Gastrocnemius medialis (tissue), 4 donors: ENCODE data around the gene MEIOB. TPM values are rescaled to one million over a fixed set of nuclear protein-coding genes. Genes with fewer than 3 reads are reported as not detected.

Source experiments
- ATAC-seq, 2 donors: fragments of 150-250 bp; one replicate each; pipeline ENCODE4 v1.9.1; 2016
- DNase-seq, 2 donors: peaks; one replicate each; pipeline ENCODE4 v3.0.0-alpha.2; 2019
- H3K27ac ChIP-seq, 4 donors: fragments of 200-600 bp; sonication (generic); 1 replicate in 1 of 4; 2 replicates in 3 of 4; pipeline ENCODE4 v1.5.1; 2016 to 2018; ENCODE audit warnings: mild to moderate bottlenecking in 2 of 4, moderate library complexity in 1 of 4
- H3K27me3 ChIP-seq, 3 donors: fragments of 200-600 bp; sonication (generic) in 2 of 3; 1 replicate in 1 of 3; 2 replicates in 2 of 3; pipeline versions ENCODE4 v1.5.1 to v1.6.0; 2016 to 2019; ENCODE audit warnings: mild to moderate bottlenecking in 1 of 3, moderate library complexity in 1 of 3
- H3K36me3 ChIP-seq, 2 donors: fragments of 200-600 bp; sonication (generic) in 1 of 2; one replicate each; pipeline ENCODE4 v1.5.1; 2017 to 2018
- H3K4me1 ChIP-seq, 2 donors: fragments of 200-600 bp; sonication (generic) in 1 of 2; one replicate each; pipeline ENCODE4 v1.5.1; 2016 to 2017; ENCODE audit warnings: mild to moderate bottlenecking in 2 of 2
- H3K4me3 ChIP-seq, 4 donors: fragments of 200-600 bp; sonication (generic) in 3 of 4; 1 replicate in 1 of 4; 2 replicates in 3 of 4; pipeline ENCODE4 v1.5.1; 2016 to 2019; ENCODE audit warnings: mild to moderate bottlenecking in 2 of 4
- H3K9me3 ChIP-seq, 3 donors: fragments of 200-600 bp; sonication (generic) in 2 of 3; 1 replicate in 1 of 3; 2 replicates in 2 of 3; pipeline ENCODE4 v1.5.1; 2016 to 2019
- CTCF ChIP-seq, 5 experiments: fragments of 450-650 bp in 3 of 5; fragments of 200-600 bp in 2 of 5; sonication (generic) in 2 of 5; IDR thresholded peaks in 4 of 5; conservative IDR thresholded peaks in 1 of 5; 1 replicate in 4 of 5; 2 replicates in 1 of 5; pipeline ENCODE4 v1.5.1; 2016 to 2019; ENCODE audit warnings: antibody characterized with exemption in 5 of 5, mild to moderate bottlenecking in 3 of 5, moderate library complexity in 3 of 5
- POLR2A ChIP-seq, 2 donors: fragments of 450-650 bp; IDR thresholded peaks; one replicate each; pipeline ENCODE4 v1.6.1; 2017; ENCODE audit warnings: antibody characterized with exemption in 2 of 2, mild to moderate bottlenecking in 2 of 2, moderate library complexity in 2 of 2
- in situ Hi-C, 4 donors: fragments of 200-750 bp; cut with MboI; loops; one replicate each; pipeline versions ENCODE4 v1.15.0 to v1.8.0; 2017; ENCODE audit warnings: low sequenced_read_pairs in 4 of 4
- intact Hi-C: fragments of 100-400 bp; cut with DNase I; formaldehyde crosslinking; loops from one replicate; pipeline ENCODE4 v1.15.1; 2023; ENCODE audit warnings: low total_unique reads
- total RNA-seq, 4 donors: library from RNA; depleted of rRNA; stranded (reverse); fragments of >200 nt; gene quantifications; one replicate each; pipeline versions ENCODE4 v1.1.0 to v1.2.3, GENCODE V29; 2016

Gene MEIOB
- total RNA-seq, 4 donors from 2014 or later: not detected

GRCh38 chr16:1903845-1904840 lies 32.2 kb upstream of the MEIOB start:
- no peak overlapping the region for H3K4me3 ChIP-seq
- ATAC-seq: no peak
- no peaks in the 10 kb centered on the region for H3K4me1 ChIP-seq
- in situ Hi-C loops: no loop called here
- DNase-seq: no peak
- H3K27ac ChIP-seq: no peak overlapping the region
- peaks cover 30 to 53% (median 36%) of the 10 kb centered on the region in 3 donors for H3K27me3 ChIP-seq
- H3K9me3 ChIP-seq: no peaks in the 10 kb centered on the region
- no peak for TF ChIP-seq CTCF (IDR thresholded peaks at IDR 0.05 in 4 of 5, conservative IDR thresholded peaks at IDR 0.05 in 1 of 5)
- no peak for TF ChIP-seq POLR2A (IDR thresholded peaks at IDR 0.05)
- intact Hi-C loops: no loop called here
- no peaks in the 10 kb centered on the region for H3K36me3 ChIP-seq

- in situ Hi-C loops (no loop called here), intact Hi-C loops (no loop called here)
- H3K4me1 ChIP-seq: no peaks in the 10 kb centered on the region
- TF ChIP-seq POLR2A (IDR thresholded peaks at IDR 0.05) (no peak), CTCF (IDR thresholded peaks at IDR 0.05 in 4 of 5, conservative IDR thresholded peaks at IDR 0.05 in 1 of 5) (no peak)
- H3K36me3 ChIP-seq: no peaks in the 10 kb centered on the region
- H3K27ac ChIP-seq: no peak overlapping the region
- H3K9me3 ChIP-seq: no peaks in the 10 kb centered on the region
- DNase-seq (no peak), ATAC-seq (no peak)
- H3K27me3 ChIP-seq: peaks cover 34 to 44% (median 36%) of the 10 kb centered on the region in 3 donors
- no peak overlapping the region for H3K4me3 ChIP-seq
Measured at GRCh38 chr16:1903220-1903574, 31.2 kb upstream of the MEIOB start.

DNA sequence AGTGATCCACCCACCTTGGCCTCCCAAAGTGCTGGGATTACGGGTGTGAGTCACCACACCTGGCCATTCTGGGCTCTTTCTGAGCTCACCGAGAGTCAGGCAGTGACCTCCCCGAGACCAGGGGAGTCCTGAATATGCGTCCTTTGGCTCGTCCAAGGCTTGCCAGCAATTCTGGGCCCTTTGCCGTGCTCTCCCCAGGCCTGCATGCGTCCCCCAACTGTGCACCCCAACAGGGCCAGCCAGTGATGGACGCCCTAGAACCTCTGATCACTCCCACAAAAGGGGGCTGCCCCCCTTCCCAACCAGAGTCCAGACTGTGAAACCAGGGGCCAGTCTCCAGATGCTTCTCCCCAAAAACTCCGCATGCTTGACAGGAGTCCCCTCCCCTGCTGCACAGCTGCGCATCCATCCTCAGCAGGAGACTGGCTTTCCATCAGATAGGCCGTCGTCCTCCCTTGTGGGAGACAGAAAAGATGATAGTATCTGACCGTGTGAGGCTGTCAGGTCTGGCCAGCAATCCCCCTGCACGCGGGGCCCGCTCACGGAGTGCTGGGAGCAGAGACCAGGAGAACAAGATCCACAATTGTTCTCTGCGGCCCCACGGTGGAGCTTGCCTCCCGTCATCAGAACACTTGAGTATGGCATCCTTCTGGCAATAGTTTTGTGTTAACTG lies 30.7 kb upstream of the MEIOB start:
- in situ Hi-C loops: no loop called here
- Histone ChIP-seq H3K4me1 (no peaks in the 10 kb centered on the region), H3K4me3 (no peak overlapping the region), H3K27me3 (peaks cover 29 to 39% (median 36%) of the 10 kb centered on the region in 3 donors), H3K36me3 (no peaks in the 10 kb centered on the region), H3K27ac (no peak overlapping the region), H3K9me3 (no peaks in the 10 kb centered on the region)
- no peak for DNase-seq
- no peak for TF ChIP-seq POLR2A (IDR thresholded peaks at IDR 0.05)
- no peak for TF ChIP-seq CTCF (IDR thresholded peaks at IDR 0.05 in 4 of 5, conservative IDR thresholded peaks at IDR 0.05 in 1 of 5)
- ATAC-seq: no peak
- intact Hi-C loops: no loop called here

DNA sequence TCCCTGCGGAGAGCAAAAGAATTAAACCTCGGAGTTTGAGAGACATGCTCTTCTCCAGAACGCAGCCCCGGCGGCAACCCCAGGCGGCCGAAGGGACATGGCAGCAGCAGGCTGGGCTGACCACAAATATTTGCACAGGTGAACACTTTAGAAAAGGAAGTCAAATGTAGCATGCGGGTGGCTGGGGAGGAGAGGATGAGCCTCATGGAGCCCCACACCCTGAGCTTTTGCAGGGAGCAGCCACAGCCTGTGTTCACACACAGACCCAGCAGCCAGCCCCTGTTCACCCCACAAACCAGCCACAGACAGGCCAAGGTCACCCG lies 28.4 kb upstream of the MEIOB start:
- no peaks in the 10 kb centered on the region for H3K4me1 ChIP-seq
- no peaks in the 10 kb centered on the region for H3K9me3 ChIP-seq
- in situ Hi-C loops (no loop called here), intact Hi-C loops (no loop called here)
- DNase-seq (no peak), ATAC-seq (no peak)
- H3K27ac ChIP-seq: no peak overlapping the region
- no peaks in the 10 kb centered on the region for H3K36me3 ChIP-seq
- H3K4me3 ChIP-seq: no peak overlapping the region
- H3K27me3 ChIP-seq: peaks cover 25 to 30% (median 28%) of the 10 kb centered on the region in 3 donors
- TF ChIP-seq POLR2A (IDR thresholded peaks at IDR 0.05): no peak
- TF ChIP-seq CTCF (IDR thresholded peaks at IDR 0.05 in 4 of 5, conservative IDR thresholded peaks at IDR 0.05 in 1 of 5): no peak
